Natural killer cell (primary cell): Measurements from ENCODE around the gene SRGAP3. TPM values are rescaled to one million over a fixed set of nuclear protein-coding genes. Genes with fewer than 3 reads are reported as not detected.

Source experiments
- ATAC-seq, 3 donors: fragments of 150-1000 bp in 2 of 3; fragments of 200-7000 bp in 1 of 3; cut with Tn5 transposase; 1 replicate in 1 of 3; 2 replicates in 2 of 3; pipeline ENCODE4 v1.10.0; 2021; ENCODE audit warnings: mild to moderate bottlenecking in 2 of 3, moderate library complexity in 2 of 3
- DNase-seq, 2 donors: peaks; one replicate each; pipeline versions ENCODE4 v3.0.0 to v3.0.0-alpha.2; 2013 to 2021; ENCODE audit warnings: mixed read lengths in 1 of 2
- H3K27ac ChIP-seq: one replicate; pipeline ENCODE4 v1.5.1; 2013; ENCODE audit warnings: mild to moderate bottlenecking, low read length
- H3K27me3 ChIP-seq: one replicate; pipeline ENCODE4 v1.6.1; 2013; ENCODE audit warnings: low read length; ENCODE audit not compliant: control insufficient read depth, insufficient read depth
- H3K36me3 ChIP-seq: one replicate; pipeline ENCODE4 v1.6.1; 2013; ENCODE audit warnings: low read length; ENCODE audit not compliant: control insufficient read depth, insufficient read depth
- H3K4me1 ChIP-seq: one replicate; pipeline ENCODE4 v1.6.1; 2013; ENCODE audit warnings: low read length; ENCODE audit not compliant: control insufficient read depth, insufficient read depth
- H3K4me3 ChIP-seq: one replicate; pipeline ENCODE4 v1.5.1; 2013; ENCODE audit warnings: low read length
- H3K9me3 ChIP-seq: one replicate; pipeline ENCODE4 v1.6.1; 2013; ENCODE audit warnings: low read length; ENCODE audit not compliant: control insufficient read depth, insufficient read depth
- H3K27ac Mint-ChIP-seq, 2 donors: one replicate each; pipeline ENCODE4 v1.8.0; 2022; ENCODE audit warnings: mild to moderate bottlenecking in 2 of 2, mixed read lengths in 2 of 2, moderate library complexity in 1 of 2
- H3K27me3 Mint-ChIP-seq, 2 donors: one replicate each; pipeline ENCODE4 v1.8.0; 2022; ENCODE audit warnings: low read depth in 2 of 2, mixed read lengths in 2 of 2
- H3K36me3 Mint-ChIP-seq: one replicate; pipeline ENCODE4 v1.8.0; 2022; ENCODE audit warnings: mixed read lengths
- H3K4me1 Mint-ChIP-seq, 2 donors: one replicate each; pipeline ENCODE4 v1.8.0; 2022; ENCODE audit warnings: mixed read lengths in 2 of 2
- H3K4me3 Mint-ChIP-seq: one replicate; pipeline ENCODE4 v1.8.0; 2022; ENCODE audit warnings: mild to moderate bottlenecking, moderate library complexity, mixed read lengths
- H3K9me3 Mint-ChIP-seq, 2 donors: one replicate each; pipeline ENCODE4 v1.8.0; 2022; ENCODE audit warnings: mixed read lengths in 2 of 2
- CTCF ChIP-seq: fragments of 200-600 bp; IDR thresholded peaks from one replicate; pipeline ENCODE4 v1.8.0; 2022; ENCODE audit warnings: antibody characterized with exemption
- WGBS: methylation state at CpG from one replicate; pipeline ENCODE4 v1.1.7; 2013; ENCODE audit warnings: missing lambda C conversion rate; ENCODE audit not compliant: insufficient coverage; 5-methylcytosine and 5-hydroxymethylcytosine counted together
- intact Hi-C: fragments of 100-400 bp; cut with micrococcal nuclease; formaldehyde crosslinking; loops from one replicate; pipeline ENCODE4 v1.14.2; 2022
- total RNA-seq, 4 donors: library from RNA; stranded (reverse); fragments of 120-200 nt in 1 of 4; gene quantifications; one replicate each; pipeline versions ENCODE4 v1.2.3 to v1.2.4, GENCODE V29; 2013 to 2022

Gene SRGAP3
- total RNA-seq, 3 donors from 2014 or later (not counting 1 experiment from before 2014, with no cell fraction given) = 2.5 to 14.9 (median 3.0) TPM

DNA sequence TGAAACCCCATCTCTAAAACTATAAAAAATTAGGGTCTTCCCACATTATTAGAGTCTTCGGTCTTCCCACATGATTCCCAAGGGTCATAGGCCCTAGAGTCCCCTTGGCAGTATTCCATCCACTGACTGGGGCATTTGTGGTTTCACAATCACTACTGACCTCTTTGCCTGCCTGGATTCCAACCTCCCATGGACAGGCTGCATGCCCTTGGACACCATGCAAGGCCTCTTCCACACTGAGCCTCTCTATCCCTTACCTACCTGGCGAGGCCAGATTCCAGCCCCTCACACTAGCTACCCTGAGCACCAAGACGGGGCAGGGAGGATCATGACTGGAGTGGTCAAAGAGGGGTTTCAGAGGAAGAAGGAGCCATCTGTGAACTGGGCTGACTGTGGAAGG is 64.4 kb downstream of the SRGAP3 start:
- ATAC-seq (no peak), DNase-seq (no peak)
- H3K4me1 ChIP-seq = peaks cover 11% of the 10 kb centered on the region
- Mint-ChIP-seq H3K36me3 (no peaks in the 10 kb centered on the region), H3K27me3 (peaks cover 0 to 5% of the 10 kb centered on the region in 2 donors), H3K4me3 (no peak overlapping the region), H3K27ac (no peak overlapping the region), H3K9me3 (no peaks in the 10 kb centered on the region), H3K4me1 (peaks cover 10 to 12% of the 10 kb centered on the region in 2 donors)
- H3K27ac ChIP-seq = no peak overlapping the region
- no peak for TF ChIP-seq CTCF
- intact Hi-C loops = no loop called here
- H3K27me3 ChIP-seq = no peaks in the 10 kb centered on the region
- WGBS = 86% methylated on average over 3 of the region's 3 CpGs
- no peaks in the 10 kb centered on the region for H3K36me3 ChIP-seq
- H3K9me3 ChIP-seq = no peaks in the 10 kb centered on the region
- no peak overlapping the region for H3K4me3 ChIP-seq

GRCh38 chr3:9184461-9184835 is 65.0 kb downstream of the SRGAP3 start:
- no peaks in the 10 kb centered on the region for H3K36me3 Mint-ChIP-seq
- 96% methylated on average over 2 of the region's 4 CpGs for WGBS
- peaks cover 16 to 18% of the 10 kb centered on the region in 2 donors for H3K4me1 Mint-ChIP-seq
- H3K4me1 ChIP-seq = peaks cover 17% of the 10 kb centered on the region
- H3K27ac Mint-ChIP-seq = no peak overlapping the region
- DNase-seq = no peak
- intact Hi-C loops = no loop called here
- H3K36me3 ChIP-seq = no peaks in the 10 kb centered on the region
- no peaks in the 10 kb centered on the region for H3K27me3 ChIP-seq
- no peak overlapping the region for H3K4me3 ChIP-seq
- no peak overlapping the region for H3K4me3 Mint-ChIP-seq
- no peaks in the 10 kb centered on the region for H3K9me3 ChIP-seq
- no peak for TF ChIP-seq CTCF
- H3K27ac ChIP-seq = no peak overlapping the region
- ATAC-seq = no peak
- H3K9me3 Mint-ChIP-seq = no peaks in the 10 kb centered on the region
- H3K27me3 Mint-ChIP-seq = peaks cover 0 to 5% of the 10 kb centered on the region in 2 donors

GRCh38 chr3:9183811-9184460 is 65.5 kb downstream of the SRGAP3 start:
- Mint-ChIP-seq H3K36me3 (no peaks in the 10 kb centered on the region), H3K4me3 (no peak overlapping the region), H3K27me3 (peaks cover 0 to 5% of the 10 kb centered on the region in 2 donors), H3K4me1 (peaks cover 21 to 23% of the 10 kb centered on the region in 2 donors), H3K27ac (no peak overlapping the region), H3K9me3 (no peaks in the 10 kb centered on the region)
- Histone ChIP-seq H3K4me3 (no peak overlapping the region), H3K4me1 (peaks cover 21% of the 10 kb centered on the region), H3K9me3 (no peaks in the 10 kb centered on the region), H3K27me3 (no peaks in the 10 kb centered on the region), H3K36me3 (no peaks in the 10 kb centered on the region), H3K27ac (no peak overlapping the region)
- no peak for DNase-seq
- no peak for TF ChIP-seq CTCF
- 89% methylated on average over 10 of the region's 10 CpGs for WGBS
- intact Hi-C loops = no loop called here
- no peak for ATAC-seq

GRCh38 chr3:9183011-9183410 is 66.4 kb downstream of the SRGAP3 start:
- intact Hi-C loops = no loop called here
- H3K4me1 ChIP-seq = peaks cover 31% of the 10 kb centered on the region
- H3K27me3 ChIP-seq = no peaks in the 10 kb centered on the region
- no peak for TF ChIP-seq CTCF
- Mint-ChIP-seq H3K36me3 (no peaks in the 10 kb centered on the region), H3K27me3 (peaks cover 0 to 5% of the 10 kb centered on the region in 2 donors), H3K27ac (no peak overlapping the region), H3K4me3 (no peak overlapping the region), H3K4me1 (peaks cover 28 to 31% of the 10 kb centered on the region in 2 donors), H3K9me3 (no peaks in the 10 kb centered on the region)
- 100% methylated on average over 3 of the region's 3 CpGs for WGBS
- H3K4me3 ChIP-seq = no peak overlapping the region
- H3K36me3 ChIP-seq = no peaks in the 10 kb centered on the region
- DNase-seq (no peak), ATAC-seq (no peak)
- H3K27ac ChIP-seq = no peak overlapping the region
- H3K9me3 ChIP-seq = no peaks in the 10 kb centered on the region
